T-cell (primary cell): Measurements from ENCODE around the gene TUBA4B. TPM values are rescaled to one million over a fixed set of nuclear protein-coding genes. Genes with fewer than 3 reads are reported as not detected.
A peak's percentile ranks its signal among the peaks of the same experiment; 100 is the strongest.

Source experiments
- ATAC-seq, 4 experiments: fragments of 200-7000 bp in 3 of 4; fragments of 150-1000 bp in 1 of 4; cut with Tn5 transposase; replicated peaks in 1 of 4; 1 replicate in 3 of 4; 2 replicates in 1 of 4; pipeline ENCODE4 v1.10.0; 2021; ENCODE audit warnings: moderate library complexity in 3 of 4, mild to moderate bottlenecking in 2 of 4, moderate number of reproducible peaks in 1 of 4
- CTCF ChIA-PET, 2 donors: fragments of 300-600 bp; sonication (Branson Sonifier 250); formaldehyde crosslinking; loops; one replicate each; lab custom pipeline; 2022; ENCODE audit warnings: antibody characterized with exemption in 2 of 2; lab: Charles Lee
- POLR2A ChIA-PET, 2 donors: fragments of 300-600 bp; sonication (Branson Sonifier 250); formaldehyde crosslinking; loops; one replicate each; lab custom pipeline; 2022; ENCODE audit warnings: antibody characterized with exemption in 2 of 2; lab: Charles Lee
- DNase-seq, 35 experiments: peaks; one replicate each; pipeline versions ENCODE4 v3.0.0 to v3.0.0-alpha.2; 2013 to 2023
- H3K27ac ChIP-seq: one replicate; pipeline ENCODE4 v1.5.1; 2013; ENCODE audit warnings: low read length
- H3K27me3 ChIP-seq, 2 experiments: replicated peaks in 1 of 2; 1 replicate in 1 of 2; 2 replicates in 1 of 2; pipeline versions ENCODE4 v1.6.1 to v1.7.0; 2013; ENCODE audit warnings: low read length in 1 of 2, mixed read lengths in 1 of 2; ENCODE audit not compliant: control insufficient read depth in 2 of 2, insufficient read depth in 2 of 2; ENCODE audit errors: extremely low read depth in 1 of 2
- H3K36me3 ChIP-seq, 2 donors: 1 replicate in 1 of 2; 2 replicates in 1 of 2; pipeline versions ENCODE4 v1.6.1 to v1.7.0; 2013; ENCODE audit warnings: low read length in 1 of 2; ENCODE audit not compliant: control insufficient read depth in 2 of 2, insufficient read depth in 1 of 2; ENCODE audit errors: extremely low read depth in 1 of 2
- H3K4me1 ChIP-seq, 2 experiments: 1 replicate in 1 of 2; 2 replicates in 1 of 2; pipeline versions ENCODE4 v1.6.1 to v1.7.0; 2013; ENCODE audit warnings: low read length in 2 of 2, mixed read lengths in 1 of 2; ENCODE audit not compliant: insufficient read depth in 2 of 2, control insufficient read depth in 1 of 2; ENCODE audit errors: extremely low read depth in 1 of 2
- H3K4me3 ChIP-seq, 2 donors: 1 replicate in 1 of 2; 2 replicates in 1 of 2; pipeline versions ENCODE4 v1.5.1 to v1.7.0; 2013; ENCODE audit warnings: mild to moderate bottlenecking in 2 of 2, low read length in 1 of 2, moderate library complexity in 1 of 2; ENCODE audit not compliant: control insufficient read depth in 1 of 2; ENCODE audit errors: extremely low read depth in 1 of 2
- H3K9me3 ChIP-seq: 2 replicates; pipeline ENCODE4 v1.7.0; 2013
- H3K27ac Mint-ChIP-seq, 2 donors: one replicate each; pipeline ENCODE4 v1.8.0; 2020 to 2021; ENCODE audit warnings: mild to moderate bottlenecking in 2 of 2, mixed read lengths in 2 of 2
- H3K27me3 Mint-ChIP-seq, 2 donors: one replicate each; pipeline ENCODE4 v1.8.0; 2021 to 2022; ENCODE audit warnings: mixed read lengths in 2 of 2
- H3K36me3 Mint-ChIP-seq: one replicate; pipeline ENCODE4 v1.8.0; 2021; ENCODE audit warnings: mixed read lengths
- H3K4me1 Mint-ChIP-seq, 3 donors: one replicate each; pipeline ENCODE4 v1.8.0; 2020 to 2022; ENCODE audit warnings: mixed read lengths in 3 of 3, mild to moderate bottlenecking in 1 of 3
- H3K4me3 Mint-ChIP-seq, 3 donors: one replicate each; pipeline ENCODE4 v1.8.0; 2020 to 2022; ENCODE audit warnings: mild to moderate bottlenecking in 3 of 3, mixed read lengths in 3 of 3, moderate library complexity in 3 of 3
- H3K9me3 Mint-ChIP-seq, 3 donors: one replicate each; pipeline ENCODE4 v1.8.0; 2020 to 2022; ENCODE audit warnings: mixed read lengths in 3 of 3
- WGBS: methylation state at CpG from one replicate; pipeline ENCODE4 v1.1.5; 2013; ENCODE audit warnings: missing lambda C conversion rate; ENCODE audit not compliant: insufficient coverage; 5-methylcytosine and 5-hydroxymethylcytosine counted together
- total RNA-seq, 35 experiments: library from RNA in 6 of 35; stranded (reverse) in 6 of 35; fragments of 120-200 nt in 1 of 35; gene quantifications; one replicate each; pipeline versions ENCODE4 v1.2.1 to v1.2.4 and lab custom pipeline; 2013 to 2026

Gene TUBA4B
- total RNA-seq, 5 donors from 2014 or later (not counting 1 experiment from before 2014, with no cell fraction given), result not detected

- ChIA-PET POLR2A (no interaction called here), CTCF (interaction anchor here (0.5 to 1.2 kb wide), 3 partner anchors 7 to 50 kb away, joined by 3 to 5 read pairs (median 4); no protein-coding TSS in a partner anchor)
- H3K36me3 Mint-ChIP-seq, result no peaks in the 10 kb centered on the region
- Histone ChIP-seq H3K27me3 (peaks cover 10 to 55% of the 10 kb centered on the region in 2 experiments), H3K9me3 (no peaks in the 10 kb centered on the region), H3K4me3 (no peak overlapping the region), H3K36me3 (no peaks in the 10 kb centered on the region), H3K4me1 (peaks cover 0 to 14% of the 10 kb centered on the region in 2 experiments), H3K27ac (no peak overlapping the region)
- no peak overlapping the region for H3K4me3 Mint-ChIP-seq
- peaks cover 30 to 57% of the 10 kb centered on the region in 2 donors for H3K27me3 Mint-ChIP-seq
- DNase-seq, result no peak
- ATAC-seq, result no peak
- no peak overlapping the region for H3K27ac Mint-ChIP-seq
- H3K9me3 Mint-ChIP-seq, result no peaks in the 10 kb centered on the region
- H3K4me1 Mint-ChIP-seq, result peaks cover 0 to 10% (median 7%) of the 10 kb centered on the region in 3 donors
- 73% methylated on average over 10 of the region's 11 CpGs for WGBS
Observed at GRCh38 chr2:219302412-219302968, 49.4 kb downstream of the TUBA4B start.

DNA sequence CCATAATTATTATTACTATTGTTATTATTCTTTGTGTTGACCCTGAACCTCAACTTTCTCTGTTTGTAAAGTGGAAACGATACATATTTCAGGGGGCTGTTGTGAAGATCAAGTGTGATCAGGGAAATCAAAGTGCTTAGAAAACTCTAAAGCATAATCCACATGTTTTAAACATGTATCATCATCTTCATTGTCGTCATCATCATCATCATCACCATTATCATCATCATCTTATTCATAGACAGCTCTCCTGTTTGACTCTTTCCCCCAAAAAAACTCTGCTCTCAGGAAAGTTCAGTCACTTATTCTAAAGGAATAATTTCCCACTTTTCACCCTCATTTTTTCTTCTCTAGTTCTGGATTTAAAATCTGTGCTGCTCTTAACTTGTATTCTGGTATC is 51.2 kb downstream of the TUBA4B start:
- no peaks in the 10 kb centered on the region for H3K9me3 ChIP-seq
- Mint-ChIP-seq H3K36me3 (no peaks in the 10 kb centered on the region), H3K4me3 (no peak overlapping the region), H3K4me1 (peaks cover 0 to 5% (median 0%) of the 10 kb centered on the region in 3 donors), H3K9me3 (no peaks in the 10 kb centered on the region), H3K27me3 (peaks cover 35 to 64% of the 10 kb centered on the region in 2 donors), H3K27ac (no peak overlapping the region)
- H3K36me3 ChIP-seq, result no peaks in the 10 kb centered on the region
- DNase-seq (no peak), ATAC-seq (no peak)
- no peak overlapping the region for H3K27ac ChIP-seq
- WGBS, result 27% methylated on average over 1 of the region's 2 CpGs
- H3K27me3 ChIP-seq, result peaks cover 10 to 61% of the 10 kb centered on the region in 2 experiments
- ChIA-PET CTCF (no interaction called here), POLR2A (interaction anchor here in 1 of 2 donors (0.6 kb wide), 1 partner anchor 608 kb away, joined by 5 read pairs; no protein-coding TSS in a partner anchor)
- peaks cover 0 to 6% of the 10 kb centered on the region in 2 experiments for H3K4me1 ChIP-seq
- H3K4me3 ChIP-seq, result no peak overlapping the region

DNA sequence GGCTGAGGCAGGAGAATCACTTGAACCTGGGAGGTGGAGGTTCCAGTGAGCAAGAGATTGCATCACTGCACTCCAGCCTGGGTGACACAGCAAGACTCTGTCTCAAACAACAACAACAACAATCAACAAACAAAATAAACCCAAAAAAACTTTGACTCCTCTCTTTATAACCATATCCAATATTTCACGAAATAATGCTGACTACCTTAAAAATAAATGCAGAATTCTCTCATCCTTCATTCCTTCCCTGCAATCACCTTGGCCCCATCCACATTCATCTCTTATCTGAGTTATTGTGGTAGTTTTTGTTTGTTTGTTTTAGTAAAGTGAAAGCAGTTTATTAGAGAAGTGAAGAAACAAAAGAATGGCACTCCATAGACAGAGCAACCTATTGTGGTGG is 53.0 kb downstream of the TUBA4B start:
- Histone ChIP-seq H3K27ac (no peak overlapping the region), H3K36me3 (no peaks in the 10 kb centered on the region), H3K4me3 (no peak overlapping the region), H3K27me3 (peaks cover 7 to 57% of the 10 kb centered on the region in 2 experiments), H3K9me3 (no peaks in the 10 kb centered on the region), H3K4me1 (peaks cover 0 to 6% of the 10 kb centered on the region in 2 experiments)
- no peak overlapping the region for H3K27ac Mint-ChIP-seq
- WGBS, result 100% methylated on average over 1 of the region's 1 CpG
- H3K27me3 Mint-ChIP-seq, result peaks cover 46 to 75% of the 10 kb centered on the region in 2 donors
- ATAC-seq (no peak), DNase-seq (no peak)
- CTCF ChIA-PET, result interaction anchor here (0.6 to 1.2 kb wide), 4 partner anchors 11 to 432 kb away, joined by 3 to 9 read pairs (median 3); no protein-coding TSS in a partner anchor
- no peaks in the 10 kb centered on the region for H3K36me3 Mint-ChIP-seq
- H3K9me3 Mint-ChIP-seq, result no peaks in the 10 kb centered on the region
- POLR2A ChIA-PET, result no interaction called here
- H3K4me1 Mint-ChIP-seq, result peaks cover 0 to 9% (median 3%) of the 10 kb centered on the region in 3 donors
- no peak overlapping the region for H3K4me3 Mint-ChIP-seq

- ATAC-seq (peak; percentile 70 to 85 (median 75)), DNase-seq (peak in 34 of 35 experiments; percentile 25 to 79 (median 58))
- H3K36me3 Mint-ChIP-seq, result no peaks in the 10 kb centered on the region
- WGBS, result 8% methylated on average over 36 of the region's 45 CpGs
- H3K9me3 Mint-ChIP-seq, result no peaks in the 10 kb centered on the region
- Histone ChIP-seq H3K36me3 (no peaks in the 10 kb centered on the region), H3K9me3 (no peaks in the 10 kb centered on the region), H3K27ac (no peak overlapping the region), H3K4me1 (peaks cover 0 to 6% of the 10 kb centered on the region in 2 experiments), H3K27me3 (peaks cover 4 to 42% of the 10 kb centered on the region in 2 experiments), H3K4me3 (no peak overlapping the region)
- POLR2A ChIA-PET, result interaction anchor here in 1 of 2 donors (0.6 kb wide), 1 partner anchor 60 kb away, joined by 5 read pairs; no protein-coding TSS in a partner anchor
- H3K4me3 Mint-ChIP-seq, result no peak overlapping the region
- CTCF ChIA-PET, result interaction anchor here in 1 of 2 donors (0.9 kb wide), 1 partner anchor 13 kb away, joined by 11 read pairs; no protein-coding TSS in a partner anchor
- H3K27ac Mint-ChIP-seq, result no peak overlapping the region
- H3K27me3 Mint-ChIP-seq, result peaks cover 51 to 67% of the 10 kb centered on the region in 2 donors
- H3K4me1 Mint-ChIP-seq, result peaks cover 0 to 9% (median 3%) of the 10 kb centered on the region in 3 donors
Observed at GRCh38 chr2:219308142-219309101, 55.4 kb downstream of the TUBA4B start.

GRCh38 chr2:219309278-219309677 is 56.2 kb downstream of the TUBA4B start, which contains the start of gene PTPRN:
TSS of gene PTPRN (minus strand) at chr2:219309401. CDS start at chr2:219309332, 69 bp downstream.
- H3K4me1 Mint-ChIP-seq, result peaks cover 0 to 9% (median 3%) of the 10 kb centered on the region in 3 donors
- no peak within 1 kb of the TSS for H3K4me3 Mint-ChIP-seq
- H3K27me3 Mint-ChIP-seq, result peaks cover 52 to 66% of the 10 kb centered on the region in 2 donors
- no peak within 1 kb of the TSS for H3K27ac Mint-ChIP-seq
- 11% methylated on average over 25 of the region's 37 CpGs for WGBS
- H3K4me1 ChIP-seq, result peaks cover 0 to 6% of the 10 kb centered on the region in 2 experiments
- peak in 1 of 4 experiments; percentile 28 for ATAC-seq
- no peak within 1 kb of the TSS for H3K27ac ChIP-seq
- H3K9me3 ChIP-seq, result no peaks in the 10 kb centered on the region
- H3K4me3 ChIP-seq, result no peak within 1 kb of the TSS
- no peak for DNase-seq
- no peaks in the 10 kb centered on the region for H3K36me3 Mint-ChIP-seq
- ChIA-PET POLR2A (no interaction called here), CTCF (interaction anchor here in 1 of 2 donors (0.9 kb wide), 2 partner anchors 7 to 14 kb away, joined by 3 to 11 read pairs; no protein-coding TSS in a partner anchor)
- peaks cover 0 to 40% of the 10 kb centered on the region in 2 experiments for H3K27me3 ChIP-seq
- H3K36me3 ChIP-seq, result no peaks in the 10 kb centered on the region
- H3K9me3 Mint-ChIP-seq, result no peaks in the 10 kb centered on the region
